HG03064 (cell line): ENCODE measurements around the gene TNXB.

Experiments used
- ATAC-seq: cut with Tn5 transposase; IDR thresholded peaks from one replicate; pipeline ENCODE4 v1.9.1; 2021; ENCODE audit warnings: low read depth; ENCODE audit not compliant: unreplicated experiment

Gene TNXB, protein sequence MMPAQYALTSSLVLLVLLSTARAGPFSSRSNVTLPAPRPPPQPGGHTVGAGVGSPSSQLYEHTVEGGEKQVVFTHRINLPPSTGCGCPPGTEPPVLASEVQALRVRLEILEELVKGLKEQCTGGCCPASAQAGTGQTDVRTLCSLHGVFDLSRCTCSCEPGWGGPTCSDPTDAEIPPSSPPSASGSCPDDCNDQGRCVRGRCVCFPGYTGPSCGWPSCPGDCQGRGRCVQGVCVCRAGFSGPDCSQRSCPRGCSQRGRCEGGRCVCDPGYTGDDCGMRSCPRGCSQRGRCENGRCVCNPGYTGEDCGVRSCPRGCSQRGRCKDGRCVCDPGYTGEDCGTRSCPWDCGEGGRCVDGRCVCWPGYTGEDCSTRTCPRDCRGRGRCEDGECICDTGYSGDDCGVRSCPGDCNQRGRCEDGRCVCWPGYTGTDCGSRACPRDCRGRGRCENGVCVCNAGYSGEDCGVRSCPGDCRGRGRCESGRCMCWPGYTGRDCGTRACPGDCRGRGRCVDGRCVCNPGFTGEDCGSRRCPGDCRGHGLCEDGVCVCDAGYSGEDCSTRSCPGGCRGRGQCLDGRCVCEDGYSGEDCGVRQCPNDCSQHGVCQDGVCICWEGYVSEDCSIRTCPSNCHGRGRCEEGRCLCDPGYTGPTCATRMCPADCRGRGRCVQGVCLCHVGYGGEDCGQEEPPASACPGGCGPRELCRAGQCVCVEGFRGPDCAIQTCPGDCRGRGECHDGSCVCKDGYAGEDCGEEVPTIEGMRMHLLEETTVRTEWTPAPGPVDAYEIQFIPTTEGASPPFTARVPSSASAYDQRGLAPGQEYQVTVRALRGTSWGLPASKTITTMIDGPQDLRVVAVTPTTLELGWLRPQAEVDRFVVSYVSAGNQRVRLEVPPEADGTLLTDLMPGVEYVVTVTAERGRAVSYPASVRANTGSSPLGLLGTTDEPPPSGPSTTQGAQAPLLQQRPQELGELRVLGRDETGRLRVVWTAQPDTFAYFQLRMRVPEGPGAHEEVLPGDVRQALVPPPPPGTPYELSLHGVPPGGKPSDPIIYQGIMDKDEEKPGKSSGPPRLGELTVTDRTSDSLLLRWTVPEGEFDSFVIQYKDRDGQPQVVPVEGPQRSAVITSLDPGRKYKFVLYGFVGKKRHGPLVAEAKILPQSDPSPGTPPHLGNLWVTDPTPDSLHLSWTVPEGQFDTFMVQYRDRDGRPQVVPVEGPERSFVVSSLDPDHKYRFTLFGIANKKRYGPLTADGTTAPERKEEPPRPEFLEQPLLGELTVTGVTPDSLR (N-terminal part only)

GRCh38 chr6:32109114-32109764 lies at the start of gene TNXB:
Gene TNXB (minus strand): TSS chr6:32109338. CDS start chr6:32098198, 11,140 bp downstream.
- ATAC-seq, result no peak

DNA sequence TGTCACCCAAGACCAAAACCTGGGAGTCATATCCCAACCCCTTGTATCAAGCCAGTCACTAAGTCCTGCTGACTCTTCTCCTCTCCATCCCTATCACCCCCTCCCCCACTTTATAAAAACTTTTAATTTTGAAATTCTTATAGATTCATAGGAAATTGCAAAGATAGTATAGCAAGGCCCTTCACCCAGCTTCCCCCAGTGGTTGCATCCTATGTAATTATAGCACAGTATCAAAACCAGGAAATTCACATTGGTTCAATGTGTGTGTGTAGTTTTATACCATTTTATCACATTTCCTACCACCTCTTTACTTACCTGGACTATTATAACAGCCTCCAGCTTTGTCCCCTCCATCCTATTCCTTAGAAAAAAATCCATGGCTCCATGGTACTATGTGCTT lies 48.9 kb upstream of the TNXB start:
- ATAC-seq, result no peak

DNA sequence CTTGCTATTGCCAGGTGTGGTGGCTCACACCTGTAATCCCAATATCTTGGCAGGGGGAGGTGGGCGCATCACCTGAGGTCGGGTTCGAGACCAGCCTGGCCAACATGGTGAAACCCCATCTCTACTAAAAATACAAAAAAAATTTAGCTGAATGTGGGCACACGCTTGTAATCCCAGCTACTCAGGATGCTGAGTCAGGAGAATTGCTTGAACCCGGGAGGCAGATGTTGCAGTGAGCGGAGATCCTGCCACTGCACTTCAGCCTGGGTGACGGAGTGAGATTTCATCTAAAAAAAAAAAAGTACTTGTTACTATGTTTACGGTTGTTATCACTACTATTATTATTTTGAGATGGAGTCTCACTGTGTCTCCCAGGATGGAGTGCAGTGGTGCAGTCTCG lies 47.8 kb upstream of the TNXB start:
- no peak for ATAC-seq

DNA sequence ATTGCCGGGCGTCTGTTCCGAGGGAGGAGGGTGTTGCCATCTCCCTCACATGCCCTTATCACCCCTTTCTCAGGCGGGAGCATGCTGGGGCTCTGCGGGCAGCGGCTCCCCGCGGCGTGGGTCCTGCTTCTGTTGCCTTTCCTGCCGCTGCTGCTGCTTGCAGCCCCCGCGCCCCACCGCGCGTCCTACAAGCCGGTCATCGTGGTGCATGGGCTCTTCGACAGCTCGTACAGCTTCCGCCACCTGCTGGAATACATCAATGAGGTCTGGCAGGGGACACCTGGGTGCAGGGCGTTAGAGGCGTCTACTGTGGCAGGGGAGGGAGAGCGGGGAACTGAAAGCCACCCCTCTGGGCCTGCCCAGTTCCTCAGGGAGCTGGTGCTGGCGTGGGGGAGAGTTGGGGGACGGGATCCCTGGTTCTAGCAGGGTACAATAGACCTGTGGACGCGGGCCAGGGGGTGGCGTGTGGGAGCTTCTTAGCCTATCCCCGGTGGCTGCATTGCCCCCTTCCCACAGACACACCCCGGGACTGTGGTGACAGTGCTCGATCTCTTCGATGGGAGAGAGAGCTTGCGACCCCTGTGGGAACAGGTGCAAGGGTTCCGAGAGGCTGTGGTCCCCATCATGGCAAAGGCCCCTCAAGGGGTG lies 45.5 kb upstream of the TNXB start:
- ATAC-seq, result no peak

- ATAC-seq, result no peak
Observed at GRCh38 chr6:32153564-32154513, 44.7 kb upstream of the TNXB start, which contains the start of gene PPT2. Gene PPT2 (plus strand): TSS chr6:32154141. CDS start chr6:32154595, 454 bp downstream.

DNA sequence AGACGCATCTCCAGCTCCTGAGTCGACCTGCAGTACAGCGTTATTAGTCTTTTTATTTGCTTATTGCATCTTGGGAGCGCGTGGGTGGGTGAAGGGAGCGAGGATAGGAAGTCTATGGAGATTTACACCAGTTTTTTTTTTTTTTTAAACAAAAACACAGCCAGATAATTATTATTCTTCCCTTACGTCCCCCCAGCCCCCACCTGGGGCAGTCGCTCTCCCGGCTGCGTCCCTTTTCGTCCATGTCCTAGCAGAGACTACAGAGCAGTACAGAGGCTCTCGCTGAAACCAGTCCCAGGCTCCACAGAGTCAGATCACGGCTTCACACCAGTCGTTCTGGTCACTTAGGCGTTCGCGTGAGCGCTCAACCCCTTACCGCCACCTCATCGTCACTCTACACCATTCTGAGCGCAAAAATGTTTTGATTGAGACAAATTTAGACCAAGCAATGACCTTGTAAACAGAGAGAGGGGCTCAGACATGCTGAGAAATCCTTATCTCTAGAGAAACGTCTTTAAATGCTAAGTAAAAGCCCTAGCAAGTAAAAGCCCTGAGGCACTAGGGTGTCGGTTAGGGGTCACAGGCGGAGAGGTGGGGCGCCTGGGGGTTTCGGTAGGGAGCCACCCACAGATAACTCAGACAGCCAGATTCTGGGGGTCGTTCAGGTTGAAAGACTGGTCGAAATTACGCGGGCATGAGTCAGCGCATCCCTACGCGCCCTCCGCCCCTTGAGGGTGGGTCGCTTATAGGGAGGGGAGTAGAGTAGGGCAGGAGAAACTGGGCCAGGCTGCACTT lies 43.8 kb upstream of the TNXB start:
- ATAC-seq, result no peak

- no peak for ATAC-seq
Observed at GRCh38 chr6:32151863-32152768, 43.0 kb upstream of the TNXB start, which contains the start of gene PRRT1. Gene PRRT1 (minus strand): TSS chr6:32151939. CDS start chr6:32151827, 112 bp downstream.

DNA sequence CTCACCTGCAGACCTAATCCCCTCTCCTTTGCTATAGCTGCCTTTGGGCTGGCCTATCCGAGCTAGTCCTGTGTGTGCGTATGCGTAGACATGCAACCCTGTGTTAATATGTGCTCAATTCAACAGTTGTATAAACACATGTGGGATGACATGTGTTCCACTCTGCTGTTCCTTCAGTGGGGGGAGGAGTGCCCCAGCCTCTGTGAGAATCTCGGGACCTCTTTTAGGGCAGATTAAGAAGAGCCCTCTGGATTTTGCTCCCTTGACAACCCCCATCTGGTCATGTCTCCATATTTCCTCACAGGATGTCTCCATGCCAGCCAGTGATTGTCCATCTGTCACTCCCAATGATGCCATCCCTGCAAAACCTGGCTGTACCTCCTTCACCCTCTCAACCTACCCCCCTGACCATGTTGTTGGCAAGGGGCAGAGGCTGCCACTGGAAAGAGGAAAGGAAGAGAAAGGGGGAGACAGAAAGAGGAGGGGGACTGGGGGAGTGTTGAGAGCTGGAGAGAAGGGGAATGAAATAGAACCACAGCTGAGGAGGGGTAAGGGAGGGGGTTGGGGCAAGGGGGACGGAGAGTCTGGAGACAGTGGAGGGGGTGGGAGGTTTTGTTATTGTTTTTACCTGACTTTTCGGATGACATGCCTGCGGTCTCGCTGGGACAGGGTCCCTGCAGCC lies 42.2 kb upstream of the TNXB start:
- ATAC-seq, result no peak

- ATAC-seq, result no peak
Observed at GRCh38 chr6:32149932-32150870, 41.1 kb upstream of the TNXB start.

GRCh38 chr6:32149092-32149755 lies 40.1 kb upstream of the TNXB start:
- ATAC-seq, result no peak

GRCh38 chr6:32148289-32149091 lies 39.4 kb upstream of the TNXB start:
- no peak for ATAC-seq

GRCh38 chr6:32147401-32148132 lies 38.4 kb upstream of the TNXB start:
- no peak for ATAC-seq

- no peak for ATAC-seq
Observed at GRCh38 chr6:32146687-32147086, 37.5 kb upstream of the TNXB start.
